BLaER1 (cell line): Measurements from ENCODE around the gene MAST4.

Experiments
- H3K27ac ChIP-seq: shearing (Covaris generic); formaldehyde crosslinking; 2 replicates; pipeline ENCODE4 v1.8.1; 2022
- H3K27me3 ChIP-seq: shearing (Covaris generic); formaldehyde crosslinking; 2 replicates; pipeline ENCODE4 v1.8.1; 2022
- H3K36me3 ChIP-seq: shearing (Covaris generic); formaldehyde crosslinking; 2 replicates; pipeline ENCODE4 v1.8.1; 2022
- H3K4me1 ChIP-seq: shearing (Covaris generic); formaldehyde crosslinking; 2 replicates; pipeline ENCODE4 v1.8.1; 2022
- H3K4me2 ChIP-seq: shearing (Covaris generic); formaldehyde crosslinking; 2 replicates; pipeline ENCODE4 v1.8.1; 2022
- H3K4me3 ChIP-seq: shearing (Covaris generic); formaldehyde crosslinking; 2 replicates; pipeline ENCODE4 v1.8.1; 2022
- H3K9ac ChIP-seq: shearing (Covaris generic); formaldehyde crosslinking; 2 replicates; pipeline ENCODE4 v1.8.1; 2022
- H3K9me3 ChIP-seq: shearing (Covaris generic); formaldehyde crosslinking; 2 replicates; pipeline ENCODE4 v1.8.1; 2022
- H4K20me1 ChIP-seq: shearing (Covaris generic); formaldehyde crosslinking; 2 replicates; pipeline ENCODE4 v1.8.1; 2022
- Cebpa-rat ChIP-seq: shearing (Covaris generic); IDR thresholded peaks from 2 replicates; pipeline ENCODE4 v1.8.1; 2022

The MAST4 gene

GRCh38 chr5:67021962-67022361 is 425.8 kb downstream of the MAST4 start:
- Histone ChIP-seq H3K4me2 (no peak overlapping the region), H3K36me3 (no peaks in the 10 kb centered on the region), H3K27me3 (no peaks in the 10 kb centered on the region), H3K27ac (no peak overlapping the region), H3K9ac (no peak overlapping the region), H3K4me3 (no peak overlapping the region), H3K9me3 (0 out of 2 replicates have a peak, but pooled peaks cover 5% of the 10 kb centered on the region), H4K20me1 (no peaks in the 10 kb centered on the region), H3K4me1 (peaks cover 8% of the 10 kb centered on the region)
- TF ChIP-seq Cebpa-rat = no peak

- H3K36me3 ChIP-seq = no peaks in the 10 kb centered on the region; the same call in 1 of the 2 replicates
- H4K20me1 ChIP-seq = no peaks in the 10 kb centered on the region
- H3K27ac ChIP-seq = no peak overlapping the region
- H3K4me1 ChIP-seq = peaks cover 7% of the 10 kb centered on the region
- H3K27me3 ChIP-seq = no peaks in the 10 kb centered on the region
- H3K9me3 ChIP-seq = 0 out of 2 replicates have a peak, but pooled peaks cover 5% of the 10 kb centered on the region
- no peak overlapping the region for H3K4me3 ChIP-seq
- TF ChIP-seq Cebpa-rat = no peak
- no peak overlapping the region for H3K4me2 ChIP-seq
- H3K9ac ChIP-seq = no peak overlapping the region
Measured at GRCh38 chr5:67025457-67025856, 429.3 kb downstream of the MAST4 start.

GRCh38 chr5:67026278-67026677 is 430.1 kb downstream of the MAST4 start:
- Histone ChIP-seq H3K4me1 (no peaks in the 10 kb centered on the region), H3K27me3 (no peaks in the 10 kb centered on the region), H3K4me3 (no peak overlapping the region), H3K27ac (no peak overlapping the region), H3K9me3 (no peaks in the 10 kb centered on the region), H3K9ac (no peak overlapping the region), H3K4me2 (no peak overlapping the region), H3K36me3 (no peaks in the 10 kb centered on the region; the same call in 1 of the 2 replicates), H4K20me1 (no peaks in the 10 kb centered on the region)
- TF ChIP-seq Cebpa-rat = no peak

- H3K9ac ChIP-seq = no peak overlapping the region
- no peaks in the 10 kb centered on the region; the same call in 1 of the 2 replicates for H3K36me3 ChIP-seq
- H3K9me3 ChIP-seq = no peaks in the 10 kb centered on the region
- H3K27ac ChIP-seq = no peak overlapping the region
- no peak for TF ChIP-seq Cebpa-rat
- H3K4me1 ChIP-seq = peaks cover 7% of the 10 kb centered on the region
- no peak overlapping the region for H3K4me2 ChIP-seq
- no peak overlapping the region for H3K4me3 ChIP-seq
- H3K27me3 ChIP-seq = no peaks in the 10 kb centered on the region
- no peaks in the 10 kb centered on the region for H4K20me1 ChIP-seq
Measured at GRCh38 chr5:67027171-67027570, 431.0 kb downstream of the MAST4 start.

GRCh38 chr5:67028371-67028770 is 432.2 kb downstream of the MAST4 start:
- Histone ChIP-seq H3K4me1 (peaks cover 13% of the 10 kb centered on the region), H3K9ac (no peak overlapping the region), H3K36me3 (no peaks in the 10 kb centered on the region; the same call in 1 of the 2 replicates), H3K27ac (no peak overlapping the region), H4K20me1 (no peaks in the 10 kb centered on the region), H3K4me3 (no peak overlapping the region), H3K27me3 (no peaks in the 10 kb centered on the region), H3K9me3 (no peaks in the 10 kb centered on the region), H3K4me2 (no peak overlapping the region)
- no peak for TF ChIP-seq Cebpa-rat

- H3K4me1 ChIP-seq = peaks cover 14% of the 10 kb centered on the region
- H3K9ac ChIP-seq = no peak overlapping the region
- no peak for TF ChIP-seq Cebpa-rat
- no peaks in the 10 kb centered on the region for H4K20me1 ChIP-seq
- no peaks in the 10 kb centered on the region; the same call in 1 of the 2 replicates for H3K36me3 ChIP-seq
- H3K27me3 ChIP-seq = no peaks in the 10 kb centered on the region
- no peak overlapping the region for H3K4me2 ChIP-seq
- H3K4me3 ChIP-seq = no peak overlapping the region
- no peak overlapping the region for H3K27ac ChIP-seq
- H3K9me3 ChIP-seq = no peaks in the 10 kb centered on the region
Measured at GRCh38 chr5:67028941-67029340, 432.7 kb downstream of the MAST4 start.

- Histone ChIP-seq H3K9ac (no peak overlapping the region), H3K4me2 (no peak overlapping the region), H3K36me3 (no peaks in the 10 kb centered on the region; the same call in 1 of the 2 replicates), H3K4me3 (no peak overlapping the region), H3K9me3 (no peaks in the 10 kb centered on the region), H3K27ac (no peak overlapping the region), H3K4me1 (peaks cover 14% of the 10 kb centered on the region), H4K20me1 (no peaks in the 10 kb centered on the region), H3K27me3 (no peaks in the 10 kb centered on the region)
- TF ChIP-seq Cebpa-rat = no peak
Measured at GRCh38 chr5:67029481-67029880, 433.3 kb downstream of the MAST4 start.

GRCh38 chr5:67030289-67031056 is 434.3 kb downstream of the MAST4 start:
- Histone ChIP-seq H3K4me1 (peaks cover 14% of the 10 kb centered on the region), H3K9ac (no peak overlapping the region)

GRCh38 chr5:67031057-67031443 is 434.9 kb downstream of the MAST4 start:
- H3K27me3 ChIP-seq = no peaks in the 10 kb centered on the region
- no peak for TF ChIP-seq Cebpa-rat
- no peaks in the 10 kb centered on the region for H4K20me1 ChIP-seq
- no peak overlapping the region for H3K27ac ChIP-seq
- no peak overlapping the region for H3K4me2 ChIP-seq
- no peaks in the 10 kb centered on the region; the same call in 1 of the 2 replicates for H3K36me3 ChIP-seq
- H3K9ac ChIP-seq = no peak overlapping the region
- H3K4me1 ChIP-seq = peaks cover 14% of the 10 kb centered on the region
- H3K9me3 ChIP-seq = no peaks in the 10 kb centered on the region
- H3K4me3 ChIP-seq = no peak overlapping the region

More at GRCh38 chr5:67030289-67031056, 434.3 kb downstream of the MAST4 start:
- no peaks in the 10 kb centered on the region; the same call in 1 of the 2 replicates for H3K36me3 ChIP-seq
- TF ChIP-seq Cebpa-rat = no peak
- H3K27me3 ChIP-seq = no peaks in the 10 kb centered on the region
- no peak overlapping the region for H3K4me3 ChIP-seq
- no peaks in the 10 kb centered on the region for H3K9me3 ChIP-seq
- no peak overlapping the region for H3K27ac ChIP-seq
- H3K4me2 ChIP-seq = no peak overlapping the region
- H4K20me1 ChIP-seq = no peaks in the 10 kb centered on the region

GRCh38 chr5:67031692-67032091 is 435.5 kb downstream of the MAST4 start:
- Histone ChIP-seq H3K36me3 (no peaks in the 10 kb centered on the region; the same call in 1 of the 2 replicates), H3K9ac (no peak overlapping the region), H3K4me2 (no peak overlapping the region; the same call in 1 of the 2 replicates), H3K4me3 (no peak overlapping the region), H3K9me3 (no peaks in the 10 kb centered on the region), H4K20me1 (no peaks in the 10 kb centered on the region), H3K27me3 (no peaks in the 10 kb centered on the region), H3K4me1 (peaks cover 14% of the 10 kb centered on the region), H3K27ac (no peak overlapping the region)
- no peak for TF ChIP-seq Cebpa-rat
